GM04504 (cell line): ENCODE data around the gene STEEP1.
"Not testable (repeated sequence)": the region's sequence is repeated elsewhere in the genome, so short reads cannot be mapped to it uniquely, and the experiment has no call there.

Source experiments
- DNase-seq: peaks from one replicate; pipeline ENCODE4 v3.0.0-alpha.2; 2012; ENCODE audit warnings: low read depth

The STEEP1 gene

GRCh38 chrX:119529345-119530276 is 35.6 kb downstream of the STEEP1 start:
- DNase-seq = no peak

GRCh38 chrX:119523664-119524184 is 41.5 kb downstream of the STEEP1 start:
- no peak for DNase-seq

GRCh38 chrX:119521246-119521645 is 44.0 kb downstream of the STEEP1 start:
- DNase-seq = no peak

GRCh38 chrX:119518371-119518770 is 46.8 kb downstream of the STEEP1 start:
- DNase-seq = no peak

GRCh38 chrX:119516157-119516702 is 49.0 kb downstream of the STEEP1 start:
- DNase-seq = peak; percentile 32

- peak; percentile 47 for DNase-seq
Measured at GRCh38 chrX:119512146-119512800, 52.9 kb downstream of the STEEP1 start.

- no peak for DNase-seq
Measured at GRCh38 chrX:119507206-119507605, 58.0 kb downstream of the STEEP1 start.

GRCh38 chrX:119505945-119506344 is 59.3 kb downstream of the STEEP1 start:
- DNase-seq = no peak

- DNase-seq = not testable (repeated sequence)
Measured at GRCh38 chrX:119505145-119505544, 60.1 kb downstream of the STEEP1 start.

- DNase-seq = peak; percentile 65
Measured at GRCh38 chrX:119503484-119503861, 61.7 kb downstream of the STEEP1 start.

GRCh38 chrX:119502727-119503483 is 62.3 kb downstream of the STEEP1 start:
- no peak for DNase-seq

GRCh38 chrX:119501511-119502148 is 63.6 kb downstream of the STEEP1 start:
- DNase-seq = no peak

- no peak for DNase-seq
Measured at GRCh38 chrX:119500061-119500800, 65.0 kb downstream of the STEEP1 start.

- DNase-seq = no peak
Measured at GRCh38 chrX:119497185-119497584, 68.0 kb downstream of the STEEP1 start.

GRCh38 chrX:119495734-119496726 is 69.2 kb downstream of the STEEP1 start:
- no peak for DNase-seq

GRCh38 chrX:119493851-119494495 is 71.2 kb downstream of the STEEP1 start:
- DNase-seq = not testable (repeated sequence)

GRCh38 chrX:119492463-119492862 is 72.7 kb downstream of the STEEP1 start:
- DNase-seq = no peak

GRCh38 chrX:119489212-119490074 is 75.8 kb downstream of the STEEP1 start:
- DNase-seq = no peak
